GM18909 (cell line): ENCODE measurements around the gene PRSS38.

ENCODE experiments used
- ATAC-seq: cut with Tn5 transposase; IDR thresholded peaks from one replicate; pipeline ENCODE4 v1.9.1; 2021; ENCODE audit warnings: mild to moderate bottlenecking; ENCODE audit not compliant: unreplicated experiment, poor library complexity

The PRSS38 gene

DNA sequence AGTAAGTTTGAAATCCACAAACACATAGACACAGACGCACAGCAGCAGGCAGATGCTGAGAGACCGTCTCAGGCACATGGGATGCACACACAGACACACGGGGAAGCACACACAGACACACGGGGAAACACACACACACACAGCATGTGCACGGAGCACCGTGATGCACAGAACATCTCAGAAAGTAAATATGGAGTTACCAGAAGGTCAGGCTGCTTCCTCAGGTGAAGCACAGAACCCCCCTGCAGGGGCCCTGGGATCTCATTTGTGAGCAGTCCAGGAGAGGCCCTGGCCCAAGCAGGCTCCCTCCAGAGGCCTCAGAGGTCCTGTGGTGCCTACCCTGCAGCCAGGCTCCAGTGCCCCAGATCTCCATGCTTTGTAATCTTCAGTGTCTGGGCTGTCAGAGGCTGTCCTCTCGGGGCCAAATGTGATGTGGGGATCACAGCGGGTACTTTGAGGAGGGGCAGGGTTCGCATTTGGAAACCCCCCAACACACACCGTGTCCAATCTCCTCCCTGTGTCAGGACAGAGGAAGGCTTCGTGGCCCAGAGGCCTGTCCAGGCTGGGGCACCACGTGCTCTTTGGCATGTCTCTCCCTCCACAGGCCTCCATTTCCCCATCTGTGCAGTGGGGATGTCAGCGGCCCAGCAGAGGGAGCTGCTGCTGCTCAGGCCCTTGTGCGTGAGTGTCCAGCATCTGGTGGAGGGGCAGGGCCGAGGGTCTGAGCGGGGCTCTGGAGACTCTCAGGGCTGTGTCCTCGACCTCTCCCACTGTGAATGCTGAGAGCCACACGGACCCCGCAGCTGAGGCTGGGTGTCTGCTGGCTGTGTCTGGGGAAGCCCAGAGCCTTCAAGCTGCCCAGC lies 23.0 kb upstream of the PRSS38 start:
- no peak for ATAC-seq

DNA sequence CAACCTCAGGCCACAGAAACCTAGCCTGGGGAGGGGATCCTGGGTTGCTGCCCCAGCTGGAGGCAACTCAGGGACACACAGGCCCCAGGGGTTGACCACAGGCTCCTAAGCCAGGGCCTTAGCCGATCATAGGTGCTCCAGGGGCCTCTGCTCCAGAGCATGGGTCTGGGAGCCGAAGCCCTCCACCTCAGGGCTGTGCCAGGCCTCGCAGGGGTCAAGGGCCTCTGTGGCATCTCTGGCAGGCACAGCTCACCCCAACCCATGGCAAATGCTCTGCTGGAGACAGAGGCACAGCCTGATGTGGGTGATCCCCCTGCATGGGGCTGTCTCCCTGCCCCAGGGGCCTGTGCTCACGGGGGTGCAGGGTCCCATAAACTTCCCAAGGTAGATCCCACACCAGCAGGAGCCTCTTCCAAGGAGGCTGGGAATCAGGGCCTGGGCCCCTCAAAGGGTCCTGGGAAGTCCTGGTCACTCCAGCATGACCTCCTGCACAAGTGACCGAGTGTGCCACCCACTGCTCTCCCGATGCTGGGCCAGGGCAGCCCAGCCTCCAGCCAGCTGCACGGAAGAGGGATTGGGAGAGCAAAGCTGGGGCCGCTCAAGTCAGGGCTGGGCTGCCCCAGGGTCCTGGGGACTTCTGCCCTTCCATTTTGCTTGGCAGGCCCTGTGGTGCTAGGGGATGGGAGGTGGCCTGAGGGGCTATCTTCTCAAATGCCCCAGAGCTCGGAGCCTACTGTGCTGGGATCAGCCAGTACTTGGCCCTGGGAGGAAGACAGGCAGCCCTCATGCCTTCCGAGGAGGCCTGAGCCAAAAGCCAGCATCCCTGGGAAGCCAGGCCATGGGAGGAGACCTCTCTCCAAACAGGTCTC lies 22.2 kb upstream of the PRSS38 start:
- no peak for ATAC-seq

DNA sequence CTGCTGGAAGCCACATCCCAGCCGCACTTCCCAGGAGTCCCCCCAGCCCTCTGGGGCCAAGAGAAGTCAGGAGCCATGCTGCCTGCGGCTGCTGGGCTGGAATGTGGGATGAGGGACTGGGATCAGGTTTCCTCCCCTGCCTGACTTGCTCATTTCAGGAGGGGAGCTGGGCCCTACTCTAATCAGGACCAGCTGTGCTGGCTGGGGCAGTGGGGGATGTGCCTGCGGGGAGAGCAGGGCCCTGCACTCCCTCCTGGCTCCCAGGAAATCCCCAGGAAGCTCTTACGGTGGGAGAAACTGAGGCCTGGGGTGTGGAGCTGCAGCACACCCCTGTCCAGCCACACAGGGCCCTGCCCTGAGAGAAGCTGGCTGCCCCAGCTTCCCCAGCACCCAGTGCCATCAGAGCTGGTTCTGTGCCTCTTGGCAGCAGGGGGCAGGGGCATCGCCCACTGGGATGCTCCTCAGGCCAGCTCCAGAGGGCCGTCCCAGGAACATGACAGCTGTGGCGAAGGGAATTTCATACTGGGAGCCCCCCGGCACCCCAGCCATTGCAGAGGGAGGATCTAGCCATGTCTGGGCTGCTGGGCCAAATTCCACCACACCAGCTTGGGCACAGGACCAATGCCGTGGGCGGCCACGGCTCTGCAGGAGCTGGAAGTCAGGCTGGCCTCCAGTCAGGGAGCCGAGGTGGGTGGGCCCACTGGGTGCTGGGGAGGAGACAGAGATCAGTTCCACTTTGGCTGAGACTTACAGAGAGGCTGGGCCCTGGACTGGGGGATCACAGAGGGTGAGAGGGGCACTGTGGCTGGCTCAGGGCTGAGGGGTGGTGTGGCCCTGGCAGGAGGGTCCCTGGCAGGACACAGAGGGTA lies 21.3 kb upstream of the PRSS38 start:
- no peak for ATAC-seq

DNA sequence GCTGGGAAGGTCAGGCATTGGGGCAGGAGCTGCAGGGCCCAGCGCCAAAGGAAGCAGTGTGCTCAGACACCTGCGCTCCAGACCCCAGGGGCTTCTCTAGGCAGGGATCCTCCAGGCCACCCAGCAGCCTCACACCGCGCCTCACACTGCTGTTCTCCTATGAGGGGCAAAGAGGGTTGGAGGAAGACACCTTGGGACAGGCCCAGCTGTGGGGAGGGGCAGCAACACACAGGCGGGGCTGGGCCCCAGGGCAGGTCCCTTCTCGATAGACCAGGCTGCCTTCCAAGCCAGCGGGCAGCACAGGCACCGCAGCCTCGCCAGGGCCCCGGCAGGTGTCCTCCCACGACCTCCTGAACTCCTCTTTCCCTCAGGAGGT lies 20.7 kb upstream of the PRSS38 start:
- ATAC-seq, result no peak

DNA sequence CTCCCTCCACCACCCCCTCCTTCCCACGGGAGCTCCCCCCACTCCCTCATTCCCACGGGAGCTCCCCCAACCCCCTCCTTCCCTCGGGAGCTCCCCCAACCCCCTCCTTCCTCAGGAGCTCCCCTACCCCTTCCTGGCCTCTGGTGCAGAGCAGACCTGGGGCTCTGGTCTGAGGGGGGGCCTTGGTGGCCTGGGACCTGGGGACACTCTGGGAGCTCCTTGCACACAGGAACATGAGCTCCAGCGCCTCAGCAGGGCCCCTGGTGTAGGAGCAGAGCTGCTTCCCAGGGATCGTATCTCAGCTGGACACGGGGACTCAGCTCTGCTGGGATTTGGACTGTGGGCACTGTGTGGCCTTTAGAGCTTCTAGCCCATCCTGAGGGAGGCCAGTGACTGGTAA lies 19.7 kb upstream of the PRSS38 start:
- ATAC-seq, result no peak

DNA sequence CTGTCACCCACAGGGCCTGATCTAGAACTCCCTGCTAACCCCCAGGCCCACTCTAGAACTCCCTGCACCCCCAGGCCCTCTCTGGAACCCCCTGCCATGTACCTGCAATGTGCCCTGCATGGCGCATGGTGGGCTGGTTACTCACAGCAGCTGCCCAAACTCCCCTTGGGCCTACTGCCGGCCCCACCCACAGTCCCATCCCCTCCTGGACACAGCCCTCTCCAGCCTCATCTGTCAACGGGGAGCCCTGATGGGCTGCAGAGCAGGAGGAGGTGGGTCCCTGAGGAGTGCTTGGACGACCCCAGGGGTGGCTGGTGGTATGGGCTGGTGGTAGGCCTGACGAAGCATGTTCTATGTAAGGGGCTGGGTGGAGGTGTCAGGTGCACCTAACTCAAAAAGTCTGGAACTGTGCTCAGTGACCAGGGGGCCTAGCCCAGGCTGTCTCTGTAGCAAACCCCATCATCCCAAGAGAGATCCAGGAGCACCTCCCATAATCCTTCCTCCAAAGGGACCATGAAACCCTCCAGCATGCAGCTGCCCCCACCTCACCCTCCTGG lies 19.0 kb upstream of the PRSS38 start:
- ATAC-seq, result no peak

DNA sequence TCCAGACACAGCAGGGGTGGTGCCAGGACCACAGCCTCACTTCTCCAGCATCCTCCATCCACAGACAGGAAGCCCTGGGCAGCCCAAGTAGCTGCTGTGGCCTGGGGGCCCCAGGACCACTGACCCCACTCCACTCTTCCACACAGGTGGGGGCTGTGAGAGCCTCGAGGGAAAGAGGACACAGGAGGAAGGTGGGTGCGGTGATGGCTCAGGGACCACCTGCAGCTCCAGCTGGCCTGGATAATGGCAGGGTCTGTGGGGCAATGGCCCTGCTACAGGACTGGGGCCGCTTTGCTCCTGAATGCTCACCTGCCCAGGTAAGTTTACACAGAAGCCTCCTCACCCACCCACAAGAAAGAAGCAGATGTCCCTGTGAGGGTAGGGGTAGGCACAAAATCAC lies 18.3 kb upstream of the PRSS38 start:
- ATAC-seq, result no peak

DNA sequence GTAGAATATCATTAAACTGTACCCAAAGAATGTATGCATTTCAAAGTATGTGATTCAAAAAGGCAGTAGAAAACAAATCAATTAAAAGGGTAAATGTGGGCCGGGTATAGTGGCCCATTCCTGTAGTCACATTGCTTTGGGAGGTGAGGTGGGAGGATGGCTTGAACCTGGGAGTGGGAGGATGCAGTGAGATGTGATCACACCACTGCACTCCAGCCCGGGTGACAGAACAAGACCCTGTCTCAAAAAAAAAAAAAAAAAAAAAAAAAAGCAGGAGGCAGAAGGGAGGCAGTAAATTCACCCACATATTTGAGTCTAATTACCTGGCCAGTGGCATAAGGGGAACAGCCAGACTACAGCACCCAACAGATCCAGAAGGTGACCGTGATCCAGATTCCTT lies 17.9 kb upstream of the PRSS38 start:
- ATAC-seq, result no peak

DNA sequence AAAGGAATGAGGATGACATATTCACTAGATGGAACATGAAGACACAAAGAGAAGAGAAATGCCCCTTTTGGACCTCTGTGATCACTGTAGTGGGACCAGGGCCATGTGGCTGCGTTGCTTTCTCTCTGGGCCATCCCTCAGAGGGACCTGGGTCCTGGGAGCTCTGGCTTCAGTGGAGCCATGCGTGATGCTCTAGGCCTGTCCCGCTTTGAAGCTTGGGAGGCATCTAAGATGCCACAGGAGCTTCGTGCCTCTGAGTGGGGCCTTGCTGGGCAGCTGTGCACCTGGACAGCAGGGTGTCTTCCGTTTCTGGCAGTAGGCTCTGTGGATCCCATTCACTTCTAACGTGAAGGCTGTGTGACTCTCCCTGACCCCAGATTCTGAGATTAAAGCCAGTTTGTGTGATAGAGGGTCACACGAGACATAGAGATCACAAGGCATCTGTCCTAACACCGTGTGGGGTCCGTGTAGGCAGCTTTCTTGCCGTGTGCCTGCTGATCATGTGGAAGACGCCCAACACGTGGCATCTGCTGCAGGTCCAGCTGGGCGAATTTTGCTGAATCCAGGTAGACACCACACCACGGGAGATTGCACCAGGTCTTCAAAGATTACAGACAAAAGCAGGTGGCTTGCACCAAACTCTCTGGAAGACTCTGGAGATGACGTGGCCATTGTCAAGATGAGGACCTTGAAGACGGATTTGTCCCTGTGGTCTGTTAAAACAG lies 17.2 kb upstream of the PRSS38 start:
- ATAC-seq, result no peak

DNA sequence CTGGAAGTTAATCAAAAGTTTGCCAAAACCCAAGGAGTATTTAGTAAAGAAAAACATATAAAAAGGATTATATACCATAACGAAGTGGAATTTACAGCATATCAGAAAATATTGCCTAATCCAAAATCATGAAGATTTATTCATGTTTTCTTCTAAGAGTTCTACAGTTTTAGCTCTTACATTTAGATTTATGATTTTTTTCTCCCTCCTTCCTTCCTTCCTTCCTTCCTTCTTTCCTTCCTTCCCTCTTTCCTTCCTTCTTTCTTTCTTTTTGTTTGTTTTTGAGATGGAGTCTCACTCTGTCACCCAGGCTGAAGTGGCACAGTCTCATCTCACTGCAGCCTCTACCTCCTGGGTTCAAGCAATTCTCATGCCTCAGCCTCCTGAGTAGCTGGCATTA lies 15.7 kb upstream of the PRSS38 start:
- no peak for ATAC-seq

DNA sequence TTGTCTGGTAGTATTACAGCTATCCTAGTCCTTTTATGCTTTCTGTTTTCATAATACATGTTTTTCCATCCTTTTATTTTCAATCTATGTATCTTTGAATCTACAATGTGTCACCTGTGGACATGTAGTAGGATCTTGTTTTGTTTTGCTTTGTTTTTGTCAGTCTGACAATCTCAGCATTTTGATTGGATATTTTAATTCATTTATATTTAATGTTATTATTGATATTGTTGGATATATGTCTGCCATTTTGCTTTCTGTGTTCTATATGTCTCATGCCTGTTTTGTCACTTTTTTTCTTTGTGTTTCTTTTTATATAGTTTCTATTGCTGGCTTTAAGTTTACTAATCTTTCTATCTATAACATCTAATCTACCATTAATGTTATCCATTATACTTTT lies 11.5 kb upstream of the PRSS38 start:
- ATAC-seq, result no peak

DNA sequence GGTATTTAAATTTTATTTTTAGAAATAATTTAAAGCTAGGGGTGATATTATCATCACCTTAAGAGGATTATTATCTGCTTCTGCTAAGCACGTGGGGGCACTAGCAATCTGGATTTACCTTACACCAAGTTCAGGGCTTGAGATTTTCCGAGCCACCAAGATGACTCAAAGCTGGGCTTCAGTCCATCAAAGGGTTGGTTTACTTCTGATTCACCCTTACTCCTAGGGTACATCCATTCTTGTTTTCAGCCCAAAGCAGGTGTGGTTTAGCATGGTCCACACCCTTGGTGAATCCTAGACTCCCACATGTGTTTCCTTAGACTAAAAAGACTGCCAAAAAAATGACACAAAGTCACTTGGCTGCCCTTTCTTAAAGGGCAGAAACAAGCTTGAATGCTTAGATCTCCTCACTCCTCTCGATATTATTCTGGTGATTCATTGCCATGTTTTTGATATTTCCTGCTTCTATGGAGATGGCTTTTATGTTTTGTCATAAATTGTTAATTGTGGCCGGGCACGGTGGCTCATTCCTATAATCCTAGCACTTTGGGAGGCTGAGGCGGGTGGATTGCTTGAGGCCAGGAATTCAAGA lies 9.8 kb upstream of the PRSS38 start:
- no peak for ATAC-seq

DNA sequence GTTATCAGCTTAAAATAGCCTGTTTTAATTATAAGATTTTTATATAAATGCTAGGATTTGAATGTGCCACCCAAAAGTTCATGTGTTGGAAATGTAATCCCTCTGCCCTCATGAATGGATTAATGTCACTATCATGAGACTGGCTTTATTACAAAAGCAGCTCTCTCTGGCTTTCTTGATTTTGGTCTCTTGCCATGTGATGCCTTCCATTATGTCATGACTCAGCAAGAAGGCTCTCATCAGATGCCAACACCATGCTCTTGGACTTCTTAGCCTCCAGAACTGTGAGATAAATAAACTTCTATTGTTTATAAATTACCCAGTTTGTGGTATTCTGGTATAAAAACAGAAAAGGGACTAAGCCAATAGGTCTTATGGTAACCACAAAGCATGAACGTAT lies 6.9 kb upstream of the PRSS38 start:
- no peak for ATAC-seq

DNA sequence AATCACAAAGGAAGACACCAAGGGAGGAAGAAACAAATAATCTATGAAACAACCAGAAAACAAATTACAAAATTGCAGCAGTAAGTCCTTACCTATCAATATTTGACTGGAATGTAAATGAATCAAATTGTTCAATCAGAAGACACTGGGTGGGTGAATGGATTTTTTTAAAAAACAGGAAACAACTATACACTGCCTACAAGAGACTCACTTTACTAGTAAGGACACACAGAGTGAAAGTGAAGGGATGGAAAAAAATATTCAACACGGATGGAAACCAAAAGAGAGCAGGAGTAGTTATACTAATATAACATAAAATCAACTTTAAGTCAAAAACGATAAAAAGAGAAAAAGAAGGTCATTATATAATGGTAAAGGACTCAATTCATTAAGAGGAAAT lies 6.4 kb upstream of the PRSS38 start:
- ATAC-seq, result no peak

DNA sequence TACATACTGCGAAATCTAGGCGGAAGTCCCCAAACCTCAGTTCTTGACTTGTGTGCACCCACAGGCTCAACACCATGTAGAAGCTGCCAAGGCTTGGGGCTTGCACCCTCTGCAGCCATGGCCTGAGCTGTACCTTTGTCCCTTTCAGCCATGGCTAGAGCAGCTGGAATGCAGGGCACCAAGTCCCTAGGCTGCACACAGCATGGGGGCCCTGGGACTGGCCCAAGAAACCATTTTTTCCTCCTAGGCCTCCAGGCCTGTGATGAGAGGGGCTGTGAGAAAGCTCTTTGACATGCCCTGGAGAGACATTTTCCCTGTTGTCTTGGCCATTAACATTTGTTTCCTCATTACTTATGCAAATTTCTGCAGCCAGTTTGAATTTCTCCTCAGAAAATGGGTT lies 1.5 kb upstream of the PRSS38 start:
- ATAC-seq, result no peak

DNA sequence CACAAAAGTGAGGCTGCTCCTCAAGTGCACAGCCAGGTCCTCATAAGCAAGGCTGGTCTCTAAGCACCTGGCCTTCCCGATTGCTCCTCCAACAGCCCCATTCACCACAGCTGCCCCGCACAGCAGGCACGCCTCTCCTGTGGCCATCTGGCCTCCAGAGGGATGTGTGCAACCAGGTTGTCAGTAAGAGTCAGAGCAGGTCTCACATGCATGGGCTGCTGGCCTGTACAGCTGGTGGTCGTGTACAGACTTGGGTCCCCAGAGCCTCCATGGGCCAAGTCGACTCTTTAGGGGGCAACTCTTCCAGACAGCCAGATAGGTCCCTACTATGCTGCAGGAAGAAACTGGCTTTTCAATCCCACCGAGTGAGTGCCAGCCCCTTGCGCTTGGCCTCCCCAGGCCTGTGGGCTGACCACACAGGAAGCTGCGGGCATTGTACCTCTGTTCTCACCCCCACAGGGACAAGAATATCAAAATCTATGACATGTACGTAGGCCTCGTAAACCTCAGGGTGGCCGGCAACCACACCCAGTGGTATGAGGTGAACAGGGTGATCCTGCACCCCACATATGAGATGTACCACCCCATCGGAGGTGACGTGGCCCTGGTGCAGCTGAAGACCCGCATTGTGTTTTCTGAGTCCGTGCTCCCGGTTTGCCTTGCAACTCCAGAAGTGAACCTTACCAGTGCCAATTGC lies 1.4 kb downstream of the PRSS38 start:
- no peak for ATAC-seq

DNA sequence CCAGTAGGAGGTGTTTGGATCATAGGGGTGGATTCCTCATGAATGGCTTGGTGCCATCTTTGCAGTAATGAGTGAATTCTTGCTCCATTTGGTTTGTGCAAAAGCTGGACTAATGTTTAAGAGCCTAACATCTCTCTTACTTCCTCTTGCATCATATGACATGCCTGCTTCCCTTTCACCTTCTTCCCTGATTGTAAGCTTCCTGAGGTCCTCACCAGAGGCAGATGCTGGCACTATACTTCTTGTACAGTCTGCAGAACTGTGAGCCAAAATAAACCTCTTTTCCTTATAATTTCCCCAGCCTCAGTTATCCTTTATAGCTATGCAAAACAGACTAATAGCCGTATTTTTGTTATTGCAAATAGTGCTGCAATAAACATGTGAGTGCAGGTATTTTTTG lies 8.1 kb downstream of the PRSS38 start:
- ATAC-seq, result no peak

DNA sequence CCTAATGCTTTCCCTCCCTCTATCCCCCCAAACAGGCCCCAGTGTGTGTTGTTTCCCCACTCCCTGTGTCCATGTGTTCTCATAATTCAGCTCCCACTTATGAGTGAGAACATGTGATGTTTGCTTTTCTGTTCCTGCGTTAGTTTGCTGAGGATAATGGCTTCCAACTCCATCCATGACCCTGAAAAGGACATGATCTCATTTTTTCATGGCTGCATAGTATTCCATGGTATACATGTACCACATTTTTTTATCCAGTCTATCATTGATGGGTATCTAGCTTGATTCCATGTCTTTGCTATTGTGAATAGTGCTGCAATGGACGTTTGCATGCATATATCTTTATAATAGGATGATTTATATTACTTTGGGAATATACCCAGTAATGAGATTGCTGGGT lies 8.7 kb downstream of the PRSS38 start:
- ATAC-seq, result no peak

DNA sequence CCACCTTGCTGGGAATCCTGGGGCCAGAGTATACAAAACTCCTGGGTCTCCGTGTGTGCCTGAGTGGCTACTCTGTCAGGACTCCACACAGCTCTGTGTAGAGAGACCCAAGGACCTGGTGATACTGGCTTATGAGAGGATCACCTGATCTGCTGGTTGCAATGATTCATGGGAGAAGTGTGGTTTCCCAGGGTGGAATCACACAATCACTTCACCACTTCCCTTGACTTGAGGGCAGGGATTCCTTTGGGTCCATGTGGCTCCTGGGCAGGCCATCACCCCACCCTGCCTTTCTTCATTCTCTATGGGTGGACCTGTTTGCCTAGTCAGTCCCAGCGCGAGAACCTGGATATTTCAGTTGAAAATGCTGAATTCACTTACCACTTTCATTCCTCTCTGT lies 13.3 kb downstream of the PRSS38 start:
- no peak for ATAC-seq
